GM10847 (cell line): ENCODE measurements around the gene CMC2.

Experiments
- POLR2A ChIP-seq: IDR thresholded peaks from 2 replicates; pipeline ENCODE4 v1.6.1; 2011; ENCODE audit not compliant: insufficient read length; ENCODE audit errors: extremely low read depth

CMC2 gene

GRCh38 chr16:81006813-81007695 is at the start of gene CMC2, which contains the start of gene CENPN:
TSS of gene CMC2 (minus strand) at chr16:81006885. CDS start at chr16:80997394, 9,491 bp downstream.
TSS of gene CENPN (plus strand) at chr16:81007214. CDS start at chr16:81011940, 4,726 bp downstream.
- peak; percentile 52 for TF ChIP-seq POLR2A

GRCh38 chr16:81053761-81054160 is 47.1 kb upstream of the CMC2 start:
- TF ChIP-seq POLR2A, result no peak

GRCh38 chr16:81042821-81043220 is 36.1 kb upstream of the CMC2 start:
- no peak for TF ChIP-seq POLR2A

- no peak for TF ChIP-seq POLR2A
Measured at GRCh38 chr16:81041696-81042095, 35.0 kb upstream of the CMC2 start.

- TF ChIP-seq POLR2A, result no peak
Measured at GRCh38 chr16:81040842-81041241, 34.2 kb upstream of the CMC2 start.

GRCh38 chr16:81040131-81040530 is 33.4 kb upstream of the CMC2 start:
- TF ChIP-seq POLR2A, result no peak

GRCh38 chr16:81036751-81037350 is 30.2 kb upstream of the CMC2 start:
- no peak for TF ChIP-seq POLR2A

GRCh38 chr16:81035975-81036750 is 29.5 kb upstream of the CMC2 start:
- TF ChIP-seq POLR2A, result no peak

- peak; percentile 72 for TF ChIP-seq POLR2A
Measured at GRCh38 chr16:81035398-81035974, 28.8 kb upstream of the CMC2 start, which contains the start of gene ATMIN. TSS of gene ATMIN (plus strand) at chr16:81035842. CDS start at chr16:81035871, 29 bp downstream.

GRCh38 chr16:81029930-81030604 is 23.4 kb upstream of the CMC2 start:
- TF ChIP-seq POLR2A, result no peak

GRCh38 chr16:81026429-81026828 is 19.7 kb upstream of the CMC2 start:
- TF ChIP-seq POLR2A, result no peak

- no peak for TF ChIP-seq POLR2A
Measured at GRCh38 chr16:81018496-81018895, 11.8 kb upstream of the CMC2 start.

GRCh38 chr16:81014672-81015071 is 8.0 kb upstream of the CMC2 start:
- TF ChIP-seq POLR2A, result no peak

GRCh38 chr16:81012974-81013373 is 6.3 kb upstream of the CMC2 start:
- no peak for TF ChIP-seq POLR2A

- no peak for TF ChIP-seq POLR2A
Measured at GRCh38 chr16:81008505-81008789, 1.8 kb upstream of the CMC2 start.
